Gastrocnemius medialis (tissue), 4 donors: ENCODE data around the gene NAA16.

Experiments
- CTCF ChIP-seq, 5 experiments: fragments of 450-650 bp in 3 of 5; fragments of 200-600 bp in 2 of 5; sonication (generic) in 2 of 5; IDR thresholded peaks in 4 of 5; conservative IDR thresholded peaks in 1 of 5; 1 replicate in 4 of 5; 2 replicates in 1 of 5; pipeline ENCODE4 v1.5.1; 2016 to 2019; ENCODE audit warnings: antibody characterized with exemption in 5 of 5, mild to moderate bottlenecking in 3 of 5, moderate library complexity in 3 of 5
- POLR2A ChIP-seq, 2 donors: fragments of 450-650 bp; IDR thresholded peaks; one replicate each; pipeline ENCODE4 v1.6.1; 2017; ENCODE audit warnings: antibody characterized with exemption in 2 of 2, mild to moderate bottlenecking in 2 of 2, moderate library complexity in 2 of 2

- TF ChIP-seq POLR2A (IDR thresholded peaks at IDR 0.05) (no peak), CTCF (IDR thresholded peaks at IDR 0.05 in 4 of 5, conservative IDR thresholded peaks at IDR 0.05 in 1 of 5) (no peak)
Measured at GRCh38 chr13:41361491-41361890, 50.4 kb downstream of the NAA16 start.
